Measurements from ENCODE around the gene EFL1. TPM values are rescaled to one million over a fixed set of nuclear protein-coding genes. Genes with fewer than 3 reads are reported as not detected.

Gene EFL1
- polyA plus RNA-seq, 1 donor (not counting 4 experiments of a cell fraction or from before 2014, with no cell fraction given) = 32.0 TPM

DNA sequence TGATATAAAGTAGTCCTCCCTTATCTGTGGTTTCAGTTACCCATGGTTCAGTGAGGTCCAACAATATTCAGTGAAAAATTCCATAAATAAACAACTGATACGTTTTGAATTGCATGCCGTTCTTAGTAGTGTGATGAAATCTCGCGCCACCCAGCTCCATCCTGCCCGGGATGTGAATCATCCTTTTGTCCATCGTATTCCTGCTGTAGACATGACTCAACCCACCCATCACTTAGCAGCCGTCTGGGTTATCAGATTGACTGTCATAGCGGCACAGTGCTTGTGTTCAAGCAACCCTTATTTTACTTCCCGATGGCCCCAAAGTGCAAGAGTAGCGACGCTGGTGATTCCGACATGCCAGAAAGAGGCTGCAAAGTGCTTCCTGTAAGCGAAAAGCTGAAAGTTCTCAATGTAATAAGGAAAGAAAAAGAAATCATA lies 168.7 kb downstream of the EFL1 start:
- Histone ChIP-seq H3K9me1 (ENCODE audit: control insufficient read depth, extremely low read depth, insufficient read depth, low read length) (no peaks in the 10 kb centered on the region), H3K9ac (ENCODE audit: control insufficient read depth, extremely low read depth, insufficient read depth, low read length) (no peak overlapping the region), H3K79me2 (ENCODE audit: control insufficient read depth, insufficient read depth, low read length) (no peaks in the 10 kb centered on the region), H3K36me3 (ENCODE audit: control insufficient read depth in 2 of 2, extremely low read depth in 1 of 2, insufficient read depth in 2 of 2, low read length in 2 of 2) (no peaks in the 10 kb centered on the region), H3K27me3 (ENCODE audit: control insufficient read depth, extremely low read depth, insufficient read depth, low read length) (no peaks in the 10 kb centered on the region), H2AFZ (ENCODE audit: control insufficient read depth, low read length) (peak overlapping the region; percentile 12), H4K20me1 (ENCODE audit: control insufficient read depth, extremely low read depth, insufficient read depth, low read length) (no peaks in the 10 kb centered on the region), H3K4me1 (ENCODE audit: control insufficient read depth, extremely low read depth, insufficient read depth, low read length) (peaks cover 6% of the 10 kb centered on the region), H3K9me3 (ENCODE audit: control insufficient read depth, low read depth, low read length) (no peaks in the 10 kb centered on the region), H3K27ac (ENCODE audit: control insufficient read depth, insufficient read depth, low read length) (no peak overlapping the region), H3K4me2 (ENCODE audit: control insufficient read depth, extremely low read depth, insufficient read depth, low read depth, low read length) (no peak overlapping the region), H3K4me3 (ENCODE audit: control insufficient read depth in 2 of 3, extremely low read depth in 1 of 3, insufficient read depth in 2 of 3, low read depth in 1 of 3, low read length in 3 of 3) (no peak overlapping the region)
- dilution Hi-C loops (cut with MboI; ENCODE audit: extremely low pct_ligation_motif_present, low sequenced_read_pairs) = no loop called here
- DNase-seq (ENCODE audit: low read depth, low spot score) (peak; percentile 28), FAIRE-seq (no peak)
- TF ChIP-seq, protein P1, sequence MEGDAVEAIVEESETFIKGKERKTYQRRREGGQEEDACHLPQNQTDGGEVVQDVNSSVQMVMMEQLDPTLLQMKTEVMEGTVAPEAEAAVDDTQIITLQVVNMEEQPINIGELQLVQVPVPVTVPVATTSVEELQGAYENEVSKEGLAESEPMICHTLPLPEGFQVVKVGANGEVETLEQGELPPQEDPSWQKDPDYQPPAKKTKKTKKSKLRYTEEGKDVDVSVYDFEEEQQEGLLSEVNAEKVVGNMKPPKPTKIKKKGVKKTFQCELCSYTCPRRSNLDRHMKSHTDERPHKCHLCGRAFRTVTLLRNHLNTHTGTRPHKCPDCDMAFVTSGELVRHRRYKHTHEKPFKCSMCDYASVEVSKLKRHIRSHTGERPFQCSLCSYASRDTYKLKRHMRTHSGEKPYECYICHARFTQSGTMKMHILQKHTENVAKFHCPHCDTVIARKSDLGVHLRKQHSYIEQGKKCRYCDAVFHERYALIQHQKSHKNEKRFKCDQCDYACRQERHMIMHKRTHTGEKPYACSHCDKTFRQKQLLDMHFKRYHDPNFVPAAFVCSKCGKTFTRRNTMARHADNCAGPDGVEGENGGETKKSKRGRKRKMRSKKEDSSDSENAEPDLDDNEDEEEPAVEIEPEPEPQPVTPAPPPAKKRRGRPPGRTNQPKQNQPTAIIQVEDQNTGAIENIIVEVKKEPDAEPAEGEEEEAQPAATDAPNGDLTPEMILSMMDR (optimal IDR thresholded peaks at IDR 0.05 in 1 of 3, IDR thresholded peaks at IDR 0.05 in 1 of 3, conservative IDR thresholded peaks at IDR 0.05 in 1 of 3; ENCODE audit: extremely low read depth in 1 of 3, insufficient read depth in 2 of 3, low read length in 3 of 3) = no peak
- TF ChIP-seq EZH2 (IDR thresholded peaks at IDR 0.05; ENCODE audit: low read length) = no peak

DNA sequence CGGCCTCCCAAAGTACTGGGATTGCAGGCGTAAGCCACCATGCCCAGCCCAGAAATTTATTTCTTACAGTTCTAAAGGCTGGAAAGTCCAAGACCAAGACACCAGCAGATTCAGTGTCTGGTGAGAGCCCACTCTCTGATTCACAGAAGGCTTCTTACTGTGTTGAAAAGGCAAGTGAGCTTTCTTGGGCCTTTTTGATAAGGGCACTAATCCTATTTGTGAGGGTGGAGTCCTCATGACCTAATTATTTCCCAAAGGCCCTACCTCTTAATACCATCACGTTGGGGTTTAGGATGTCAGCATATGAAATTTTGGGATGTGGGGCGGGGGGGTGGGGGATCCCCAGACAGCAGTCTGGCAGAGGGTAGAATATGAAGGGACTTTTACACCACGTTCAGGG lies 169.2 kb downstream of the EFL1 start:
- H3K9ac ChIP-seq (ENCODE audit: control insufficient read depth, extremely low read depth, insufficient read depth, low read length) = no peak overlapping the region
- no peaks in the 10 kb centered on the region for H4K20me1 ChIP-seq (ENCODE audit: control insufficient read depth, extremely low read depth, insufficient read depth, low read length)
- H3K9me1 ChIP-seq (ENCODE audit: control insufficient read depth, extremely low read depth, insufficient read depth, low read length) = no peaks in the 10 kb centered on the region
- no peak overlapping the region for H3K4me2 ChIP-seq (ENCODE audit: control insufficient read depth, extremely low read depth, insufficient read depth, low read depth, low read length)
- dilution Hi-C loops (cut with MboI; ENCODE audit: extremely low pct_ligation_motif_present, low sequenced_read_pairs) = no loop called here
- no peak overlapping the region for H3K27ac ChIP-seq (ENCODE audit: control insufficient read depth, insufficient read depth, low read length)
- H2AFZ ChIP-seq (ENCODE audit: control insufficient read depth, low read length) = peak overlapping the region; percentile 12
- FAIRE-seq (no peak), DNase-seq (ENCODE audit: low read depth, low spot score) (no peak)
- no peaks in the 10 kb centered on the region for H3K79me2 ChIP-seq (ENCODE audit: control insufficient read depth, insufficient read depth, low read length)
- no peaks in the 10 kb centered on the region for H3K9me3 ChIP-seq (ENCODE audit: control insufficient read depth, low read depth, low read length)
- peaks cover 6% of the 10 kb centered on the region for H3K4me1 ChIP-seq (ENCODE audit: control insufficient read depth, extremely low read depth, insufficient read depth, low read length)
- H3K4me3 ChIP-seq (ENCODE audit: control insufficient read depth in 2 of 3, extremely low read depth in 1 of 3, insufficient read depth in 2 of 3, low read depth in 1 of 3, low read length in 3 of 3) = no peak overlapping the region
- TF ChIP-seq, protein P1 (optimal IDR thresholded peaks at IDR 0.05 in 1 of 3, IDR thresholded peaks at IDR 0.05 in 1 of 3, conservative IDR thresholded peaks at IDR 0.05 in 1 of 3; ENCODE audit: extremely low read depth in 1 of 3, insufficient read depth in 2 of 3, low read length in 3 of 3) = no peak
- TF ChIP-seq EZH2 (IDR thresholded peaks at IDR 0.05; ENCODE audit: low read length) = no peak
- no peaks in the 10 kb centered on the region for H3K27me3 ChIP-seq (ENCODE audit: control insufficient read depth, extremely low read depth, insufficient read depth, low read length)
- H3K36me3 ChIP-seq (ENCODE audit: control insufficient read depth in 2 of 2, extremely low read depth in 1 of 2, insufficient read depth in 2 of 2, low read length in 2 of 2) = no peaks in the 10 kb centered on the region
